Measurements from ENCODE around the gene NEGR1.

Gene NEGR1

GRCh38 chr1:71823708-71824305 is 458.5 kb downstream of the NEGR1 start:
- Mint-ChIP-seq H3K36me3 (no peaks in the 10 kb centered on the region), H3K4me3 (no peak overlapping the region), H3K27me3 (no peaks in the 10 kb centered on the region), H3K27ac (no peak overlapping the region), H3K9me3 (ENCODE audit: low read depth) (peaks cover 5% of the 10 kb centered on the region), H3K4me1 (ENCODE audit: low read depth) (no peaks in the 10 kb centered on the region)

- no peaks in the 10 kb centered on the region for H3K4me1 Mint-ChIP-seq (ENCODE audit: low read depth)
- no peaks in the 10 kb centered on the region for H3K9me3 Mint-ChIP-seq (ENCODE audit: low read depth)
- no peaks in the 10 kb centered on the region for H3K36me3 Mint-ChIP-seq
- no peak overlapping the region for H3K27ac Mint-ChIP-seq
- no peak overlapping the region for H3K4me3 Mint-ChIP-seq
- no peaks in the 10 kb centered on the region for H3K27me3 Mint-ChIP-seq
Measured at GRCh38 chr1:71817028-71817427, 465.3 kb downstream of the NEGR1 start.

DNA sequence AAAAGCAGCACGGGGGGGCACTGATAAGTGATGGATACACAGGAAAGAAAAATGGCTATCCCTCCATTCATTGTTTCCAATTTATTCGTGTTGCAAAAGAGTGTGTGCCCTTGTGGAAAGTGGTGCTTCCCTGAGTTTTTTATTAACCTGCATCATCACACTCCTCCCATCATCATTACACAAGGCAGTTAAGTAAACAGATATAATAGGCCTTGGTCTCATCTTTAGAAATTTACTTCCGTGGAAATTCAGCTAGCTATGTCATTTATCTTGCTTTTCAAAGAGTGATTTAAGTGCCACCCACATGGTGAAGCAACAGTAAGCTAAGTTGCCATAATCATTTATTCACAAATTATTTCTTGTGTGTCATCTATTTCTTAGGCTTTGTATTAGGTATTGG is 473.3 kb downstream of the NEGR1 start:
- no peaks in the 10 kb centered on the region for H3K4me1 Mint-ChIP-seq (ENCODE audit: low read depth)
- H3K27ac Mint-ChIP-seq: no peak overlapping the region
- no peaks in the 10 kb centered on the region for H3K9me3 Mint-ChIP-seq (ENCODE audit: low read depth)
- no peaks in the 10 kb centered on the region for H3K27me3 Mint-ChIP-seq
- no peaks in the 10 kb centered on the region for H3K36me3 Mint-ChIP-seq
- H3K4me3 Mint-ChIP-seq: no peak overlapping the region

DNA sequence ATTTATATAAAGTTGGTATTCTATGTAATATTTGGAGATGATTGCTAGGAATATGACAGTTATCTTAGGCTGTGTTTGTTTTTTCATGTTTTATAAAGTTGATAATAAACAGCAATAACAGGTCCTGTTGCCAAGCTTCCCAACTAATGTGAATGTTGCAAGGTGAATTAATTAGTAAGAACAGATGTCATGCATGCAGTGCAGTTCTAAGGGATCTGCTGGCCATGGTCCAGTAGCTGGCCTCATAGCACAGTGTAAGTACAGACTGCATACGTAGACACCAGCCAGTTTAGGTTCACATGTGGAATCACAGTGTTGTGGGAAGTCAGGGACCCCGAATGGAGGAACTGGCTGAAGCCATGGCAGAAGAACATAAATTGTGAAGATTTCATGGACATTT is 478.2 kb downstream of the NEGR1 start:
- no peaks in the 10 kb centered on the region for H3K27me3 Mint-ChIP-seq
- H3K36me3 Mint-ChIP-seq: no peaks in the 10 kb centered on the region
- H3K4me1 Mint-ChIP-seq (ENCODE audit: low read depth): no peaks in the 10 kb centered on the region
- H3K9me3 Mint-ChIP-seq (ENCODE audit: low read depth): no peaks in the 10 kb centered on the region
- H3K4me3 Mint-ChIP-seq: no peak overlapping the region
- no peak overlapping the region for H3K27ac Mint-ChIP-seq

- no peak overlapping the region for H3K4me3 Mint-ChIP-seq
- no peaks in the 10 kb centered on the region for H3K9me3 Mint-ChIP-seq (ENCODE audit: low read depth)
- H3K36me3 Mint-ChIP-seq: no peaks in the 10 kb centered on the region
- no peaks in the 10 kb centered on the region for H3K4me1 Mint-ChIP-seq (ENCODE audit: low read depth)
- H3K27ac Mint-ChIP-seq: no peak overlapping the region
- no peaks in the 10 kb centered on the region for H3K27me3 Mint-ChIP-seq
Measured at GRCh38 chr1:71796006-71796405, 486.3 kb downstream of the NEGR1 start.

GRCh38 chr1:71792264-71792663 is 490.1 kb downstream of the NEGR1 start:
- Mint-ChIP-seq H3K27ac (no peak overlapping the region), H3K9me3 (ENCODE audit: low read depth) (no peaks in the 10 kb centered on the region), H3K4me3 (no peak overlapping the region), H3K4me1 (ENCODE audit: low read depth) (no peaks in the 10 kb centered on the region), H3K27me3 (no peaks in the 10 kb centered on the region), H3K36me3 (no peaks in the 10 kb centered on the region)

DNA sequence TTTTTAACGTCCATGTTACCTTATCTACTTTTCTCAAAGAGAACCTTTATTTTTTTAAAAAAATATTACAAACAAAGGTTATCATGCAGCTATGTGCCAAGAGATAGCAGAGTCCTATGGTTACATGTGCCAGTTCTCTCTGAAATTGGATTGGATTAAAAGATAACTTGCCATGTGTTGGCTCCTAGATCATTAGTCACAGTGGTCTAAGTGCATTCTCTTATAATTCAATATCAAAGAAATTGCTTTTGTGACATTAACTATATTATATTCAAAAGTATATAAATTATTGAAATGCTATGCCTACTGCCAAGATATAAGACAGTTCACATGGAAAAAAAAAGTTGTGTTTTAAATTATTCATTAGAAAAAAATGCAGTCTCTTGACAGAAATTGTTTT is 494.2 kb downstream of the NEGR1 start:
- H3K27me3 Mint-ChIP-seq: no peaks in the 10 kb centered on the region
- H3K36me3 Mint-ChIP-seq: no peaks in the 10 kb centered on the region
- H3K4me3 Mint-ChIP-seq: no peak overlapping the region
- H3K4me1 Mint-ChIP-seq (ENCODE audit: low read depth): no peaks in the 10 kb centered on the region
- no peak overlapping the region for H3K27ac Mint-ChIP-seq
- H3K9me3 Mint-ChIP-seq (ENCODE audit: low read depth): no peaks in the 10 kb centered on the region

- Mint-ChIP-seq H3K4me3 (no peak overlapping the region), H3K4me1 (ENCODE audit: low read depth) (no peaks in the 10 kb centered on the region), H3K9me3 (ENCODE audit: low read depth) (no peaks in the 10 kb centered on the region), H3K36me3 (no peaks in the 10 kb centered on the region), H3K27ac (no peak overlapping the region), H3K27me3 (no peaks in the 10 kb centered on the region)
Measured at GRCh38 chr1:71787699-71788098, 494.6 kb downstream of the NEGR1 start.

- Mint-ChIP-seq H3K27ac (no peak overlapping the region), H3K4me3 (no peak overlapping the region), H3K4me1 (ENCODE audit: low read depth) (no peaks in the 10 kb centered on the region), H3K9me3 (ENCODE audit: low read depth) (no peaks in the 10 kb centered on the region), H3K27me3 (no peaks in the 10 kb centered on the region), H3K36me3 (no peaks in the 10 kb centered on the region)
Measured at GRCh38 chr1:71786218-71786617, 496.1 kb downstream of the NEGR1 start.

DNA sequence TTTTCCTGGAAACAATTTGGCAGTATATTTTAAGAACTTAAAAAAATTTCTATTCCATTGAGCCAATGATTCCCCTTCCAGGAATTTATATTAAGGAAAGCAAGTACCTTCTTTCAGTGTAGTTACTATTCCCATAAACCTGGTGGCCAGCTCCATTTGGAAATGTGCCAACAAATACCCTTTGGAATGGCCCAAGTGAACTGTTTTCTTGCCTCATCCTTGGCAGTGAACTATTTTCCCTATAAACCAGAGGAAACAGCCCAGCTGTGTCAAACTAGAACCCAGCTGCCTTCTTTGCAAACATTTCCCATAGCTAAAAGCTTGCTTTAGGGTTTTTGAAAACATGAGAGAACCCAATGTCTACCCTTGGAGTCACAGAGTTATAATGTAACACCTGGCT is 496.9 kb downstream of the NEGR1 start:
- H3K27ac Mint-ChIP-seq: no peak overlapping the region

GRCh38 chr1:71785000-71785399 is 497.3 kb downstream of the NEGR1 start:
- Mint-ChIP-seq H3K4me1 (ENCODE audit: low read depth) (no peaks in the 10 kb centered on the region), H3K4me3 (no peak overlapping the region), H3K9me3 (ENCODE audit: low read depth) (no peaks in the 10 kb centered on the region), H3K27me3 (no peaks in the 10 kb centered on the region), H3K27ac (no peak overlapping the region), H3K36me3 (no peaks in the 10 kb centered on the region)

More for the DNA sequence above, 496.9 kb downstream of the NEGR1 start:
- Mint-ChIP-seq H3K9me3 (ENCODE audit: low read depth) (no peaks in the 10 kb centered on the region), H3K36me3 (no peaks in the 10 kb centered on the region), H3K4me3 (no peak overlapping the region), H3K4me1 (ENCODE audit: low read depth) (no peaks in the 10 kb centered on the region), H3K27me3 (no peaks in the 10 kb centered on the region)

DNA sequence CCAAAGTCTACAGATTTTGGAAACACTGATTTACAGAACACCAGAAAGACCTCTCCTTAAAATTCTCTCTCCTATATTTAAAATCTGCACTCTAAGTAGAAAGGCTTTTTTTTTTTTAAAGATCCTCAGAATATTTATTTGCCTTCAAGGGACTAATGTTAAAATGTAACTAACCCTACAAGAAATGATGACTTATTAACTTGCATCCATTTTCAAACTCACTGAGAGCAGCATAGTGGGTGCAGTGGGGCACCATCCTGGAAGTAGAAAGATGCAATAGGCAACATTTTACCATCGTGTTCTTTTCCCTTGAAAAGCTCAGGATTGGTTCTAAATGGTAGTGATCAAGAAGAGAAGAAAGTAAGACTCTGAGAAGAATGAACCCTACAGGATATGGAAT is 498.1 kb downstream of the NEGR1 start:
- Mint-ChIP-seq H3K27me3 (no peaks in the 10 kb centered on the region), H3K4me3 (no peak overlapping the region), H3K27ac (no peak overlapping the region), H3K9me3 (ENCODE audit: low read depth) (no peaks in the 10 kb centered on the region), H3K36me3 (no peaks in the 10 kb centered on the region), H3K4me1 (ENCODE audit: low read depth) (no peaks in the 10 kb centered on the region)

DNA sequence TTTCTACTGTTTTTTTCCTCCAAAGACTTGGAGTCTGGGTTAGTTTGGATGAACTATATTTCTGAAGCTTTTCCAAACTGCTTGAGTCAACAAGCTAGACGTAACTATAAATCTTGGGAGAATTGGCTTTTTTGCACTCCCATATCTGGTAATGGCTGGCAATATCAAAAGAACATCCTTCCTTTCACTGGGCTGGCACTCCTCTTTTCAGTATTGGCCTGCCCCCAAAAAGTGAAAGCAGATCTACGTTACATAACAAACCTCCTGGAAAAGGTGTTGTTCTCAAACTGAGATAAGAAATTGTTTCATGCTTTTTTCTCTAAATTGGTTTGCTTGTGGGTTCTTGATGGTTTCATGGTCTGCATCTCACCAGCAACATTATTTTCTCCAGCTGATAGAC is 499.3 kb downstream of the NEGR1 start:
- H3K9me3 Mint-ChIP-seq (ENCODE audit: low read depth): no peaks in the 10 kb centered on the region
- no peaks in the 10 kb centered on the region for H3K4me1 Mint-ChIP-seq (ENCODE audit: low read depth)
- H3K4me3 Mint-ChIP-seq: no peak overlapping the region
- no peak overlapping the region for H3K27ac Mint-ChIP-seq
- H3K36me3 Mint-ChIP-seq: no peaks in the 10 kb centered on the region
- no peaks in the 10 kb centered on the region for H3K27me3 Mint-ChIP-seq

DNA sequence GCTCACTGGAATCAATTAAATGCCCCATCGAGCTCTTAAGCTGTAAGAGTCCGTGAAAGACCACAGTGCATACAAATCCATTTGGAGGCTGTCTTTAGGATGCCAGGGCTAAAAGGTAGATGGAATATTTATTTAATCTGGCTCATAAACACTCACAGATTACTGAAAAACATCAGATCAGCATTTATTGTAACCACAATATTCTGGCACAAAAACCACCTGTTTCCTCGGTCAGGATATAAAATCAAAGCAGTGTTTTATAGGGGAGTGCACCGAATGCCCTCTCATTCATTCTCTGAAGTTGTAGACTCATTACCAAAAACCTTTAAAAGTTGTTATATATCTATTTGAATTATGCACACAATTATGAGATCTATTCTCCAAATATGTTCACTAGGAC is 500.9 kb downstream of the NEGR1 start:
- Mint-ChIP-seq H3K4me3 (no peak overlapping the region), H3K9me3 (ENCODE audit: low read depth) (no peaks in the 10 kb centered on the region), H3K36me3 (no peaks in the 10 kb centered on the region), H3K27ac (no peak overlapping the region), H3K4me1 (ENCODE audit: low read depth) (no peaks in the 10 kb centered on the region), H3K27me3 (no peaks in the 10 kb centered on the region)

GRCh38 chr1:71780681-71781080 is 501.7 kb downstream of the NEGR1 start:
- no peaks in the 10 kb centered on the region for H3K27me3 Mint-ChIP-seq
- no peaks in the 10 kb centered on the region for H3K4me1 Mint-ChIP-seq (ENCODE audit: low read depth)
- H3K27ac Mint-ChIP-seq: no peak overlapping the region
- H3K36me3 Mint-ChIP-seq: no peaks in the 10 kb centered on the region
- no peaks in the 10 kb centered on the region for H3K9me3 Mint-ChIP-seq (ENCODE audit: low read depth)
- no peak overlapping the region for H3K4me3 Mint-ChIP-seq

- Mint-ChIP-seq H3K27ac (no peak overlapping the region), H3K4me3 (no peak overlapping the region), H3K9me3 (ENCODE audit: low read depth) (no peaks in the 10 kb centered on the region), H3K27me3 (no peaks in the 10 kb centered on the region), H3K36me3 (no peaks in the 10 kb centered on the region), H3K4me1 (ENCODE audit: low read depth) (no peaks in the 10 kb centered on the region)
Measured at GRCh38 chr1:71778940-71779339, 503.4 kb downstream of the NEGR1 start.

Measured in activated naive CD8-positive, alpha-beta T cell (primary cell).